SK-N-MC (cell line): Measurements from ENCODE around the gene UNC13C.
"Not testable (repeated sequence)": the region's sequence is repeated elsewhere in the genome, so short reads cannot be mapped to it uniquely, and the experiment has no call there.

ENCODE experiments used
- DNase-seq: peaks from one replicate; pipeline ENCODE4 v3.0.0-alpha.2; 2011; ENCODE audit warnings: low read depth, low spot score
- H3K27ac ChIP-seq: fragments of 200-600 bp; sonication (generic); 2 replicates; pipeline ENCODE4 v1.5.1; 2016; ENCODE audit warnings: mixed run types
- H3K36me3 ChIP-seq: fragments of 200-600 bp; sonication (generic); 2 replicates; pipeline ENCODE4 v1.6.1; 2017; ENCODE audit warnings: antibody characterized with exemption, low read length, mixed read lengths; ENCODE audit not compliant: insufficient read depth
- H3K4me3 ChIP-seq: fragments of 200-600 bp; sonication (generic); 2 replicates; pipeline ENCODE4 v1.5.1; 2016
- H3K9ac ChIP-seq: fragments of 200-600 bp; sonication (generic); 2 replicates; pipeline ENCODE4 v1.8.0; 2017; ENCODE audit warnings: mixed run types, mixed read lengths; ENCODE audit not compliant: insufficient read length
- H3K9me3 ChIP-seq: fragments of 200-600 bp; sonication (generic); 2 replicates; pipeline ENCODE4 v1.6.1; 2017; ENCODE audit warnings: low read depth, mild to moderate bottlenecking, antibody characterized with exemption, low read length, moderate library complexity, mixed read lengths
- EZH2 ChIP-seq: fragments of 200-600 bp; sonication (generic); IDR thresholded peaks from one replicate; pipeline ENCODE4 v1.6.1; 2017; ENCODE audit warnings: antibody characterized with exemption
- FOXP2 ChIP-seq: optimal IDR thresholded peaks from 2 replicates; pipeline ENCODE3; 2011; ENCODE audit warnings: mild to moderate bottlenecking, moderate library complexity; ENCODE audit not compliant: insufficient read depth; ENCODE audit errors: extremely low read length, control extremely low read depth
- POLR2AphosphoS5 ChIP-seq: IDR thresholded peaks from 2 replicates; pipeline ENCODE4 v1.6.1; 2012; ENCODE audit warnings: mild to moderate bottlenecking, low read depth, low read length, borderline replicate concordance

UNC13C gene

DNA sequence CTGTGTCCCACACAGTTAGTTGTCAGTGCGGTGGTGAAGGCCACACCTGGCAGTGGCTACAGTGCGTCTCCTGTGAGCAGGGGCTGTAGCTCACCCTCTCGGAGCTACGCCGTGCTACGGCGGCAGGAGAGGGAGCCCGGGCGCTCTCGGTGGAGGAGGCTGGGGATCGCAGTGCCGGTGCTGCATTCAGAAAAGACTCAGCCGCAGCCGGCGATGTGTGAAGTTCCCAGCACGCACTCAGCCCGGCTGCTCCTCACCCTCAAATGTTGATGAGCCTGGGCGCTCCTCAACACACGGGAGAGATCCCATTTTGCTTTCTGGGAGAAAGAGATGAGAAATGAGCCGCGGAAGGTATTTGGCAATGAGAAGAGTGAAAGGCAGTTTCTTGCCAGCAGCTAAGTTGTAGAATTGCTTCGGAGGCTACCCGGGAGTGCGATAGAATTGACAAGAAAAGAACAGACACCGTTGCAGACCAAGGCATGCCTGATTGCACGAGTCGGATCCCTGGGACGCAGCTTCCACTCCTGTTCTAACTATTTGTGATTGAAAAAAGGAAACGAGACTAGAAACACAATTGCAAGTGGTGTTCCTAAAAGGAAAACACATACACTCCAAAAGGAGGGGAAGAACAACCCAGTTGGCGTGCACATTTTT lies at the start of gene UNC13C:
UNC13C (plus strand) TSS at position 189 of the 654 bp plus-strand sequence. CDS start 34,463 bp downstream, outside the sequence.
- Histone ChIP-seq H3K9ac (no peak within 1 kb of the TSS), H3K9me3 (no peaks in the 10 kb centered on the region), H3K4me3 (peak within 1 kb of the TSS; percentile 58), H3K27ac (no peak within 1 kb of the TSS), H3K36me3 (no peaks in the 10 kb centered on the region)
- no peak for DNase-seq
- TF ChIP-seq EZH2 = no peak
- no peak for TF ChIP-seq POLR2AphosphoS5
- TF ChIP-seq FOXP2 = no peak

DNA sequence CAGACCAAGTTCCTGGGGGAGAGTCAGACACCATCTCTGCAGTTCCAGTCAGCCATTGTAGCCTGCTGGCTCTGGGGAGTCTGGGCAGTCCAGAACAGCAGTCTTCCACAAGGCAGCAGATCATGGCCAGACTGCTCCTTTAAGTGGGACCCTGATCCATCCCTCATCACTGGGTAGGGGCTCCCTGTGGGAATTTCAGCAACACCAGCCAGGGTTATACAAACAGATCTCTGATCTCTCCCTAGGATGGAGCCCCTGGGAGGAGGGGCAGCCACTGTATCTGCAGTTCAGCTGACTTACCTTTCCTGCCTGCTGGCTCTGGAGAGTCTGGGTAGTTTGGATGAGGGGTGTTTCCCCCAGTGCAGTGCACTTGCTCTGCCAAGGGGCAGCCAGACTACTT lies 42.1 kb upstream of the UNC13C start:
- no peak for DNase-seq
- no peaks in the 10 kb centered on the region for H3K36me3 ChIP-seq
- TF ChIP-seq FOXP2 (no peak), EZH2 (no peak), POLR2AphosphoS5 (no peak)
- H3K27ac ChIP-seq = no peak overlapping the region
- no peak overlapping the region for H3K4me3 ChIP-seq
- no peaks in the 10 kb centered on the region for H3K9me3 ChIP-seq
- H3K9ac ChIP-seq = no peak overlapping the region

GRCh38 chr15:53937632-53938031 lies 40.6 kb upstream of the UNC13C start:
- H3K9me3 ChIP-seq, H3K27ac ChIP-seq, DNase-seq, H3K36me3 ChIP-seq, H3K9ac ChIP-seq, H3K4me3 ChIP-seq: not testable (repeated sequence)

GRCh38 chr15:53950572-53950971 lies 27.7 kb upstream of the UNC13C start:
- H3K9ac ChIP-seq = no peak overlapping the region
- no peak overlapping the region for H3K4me3 ChIP-seq
- no peak for TF ChIP-seq FOXP2
- TF ChIP-seq EZH2 = no peak
- no peak for TF ChIP-seq POLR2AphosphoS5
- H3K9me3 ChIP-seq = no peaks in the 10 kb centered on the region
- no peak overlapping the region for H3K27ac ChIP-seq
- no peaks in the 10 kb centered on the region for H3K36me3 ChIP-seq
- no peak for DNase-seq

DNA sequence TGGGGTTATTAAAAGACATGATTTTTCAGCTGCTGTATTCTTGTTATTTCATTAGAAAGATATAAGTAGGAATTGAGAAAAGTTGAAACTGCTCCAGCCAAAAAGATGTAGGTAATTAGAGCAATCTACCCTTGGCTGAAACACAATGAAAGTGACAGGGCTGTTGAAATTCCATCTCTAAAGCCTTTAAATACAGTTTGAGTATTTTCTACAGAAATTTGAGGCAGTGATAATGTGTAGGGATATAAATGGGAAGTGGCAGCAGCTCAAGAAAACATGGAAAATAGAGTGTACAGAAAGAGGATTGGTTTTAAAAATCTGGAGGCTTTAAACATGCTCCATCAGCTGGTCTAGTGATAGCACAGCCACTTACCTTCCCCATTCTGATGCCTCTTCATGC lies 22.8 kb upstream of the UNC13C start:
- Histone ChIP-seq H3K36me3 (no peaks in the 10 kb centered on the region), H3K9ac (no peak overlapping the region), H3K27ac (no peak overlapping the region), H3K9me3 (no peaks in the 10 kb centered on the region), H3K4me3 (no peak overlapping the region)
- no peak for TF ChIP-seq EZH2
- no peak for TF ChIP-seq POLR2AphosphoS5
- TF ChIP-seq FOXP2 = no peak
- no peak for DNase-seq

- no peak overlapping the region for H3K4me3 ChIP-seq
- H3K36me3 ChIP-seq = no peaks in the 10 kb centered on the region
- H3K27ac ChIP-seq = no peak overlapping the region
- no peaks in the 10 kb centered on the region for H3K9me3 ChIP-seq
- no peak for DNase-seq
- H3K9ac ChIP-seq = no peak overlapping the region
- TF ChIP-seq EZH2 (no peak), POLR2AphosphoS5 (no peak), FOXP2 (no peak)
Measured at GRCh38 chr15:53962646-53963561, 15.3 kb upstream of the UNC13C start.

- no peak for TF ChIP-seq EZH2
- TF ChIP-seq POLR2AphosphoS5 = no peak
- TF ChIP-seq FOXP2 = no peak
- Histone ChIP-seq H3K4me3 (no peak overlapping the region), H3K36me3 (no peaks in the 10 kb centered on the region), H3K9ac (no peak overlapping the region), H3K9me3 (no peaks in the 10 kb centered on the region), H3K27ac (no peak overlapping the region)
- DNase-seq = no peak
Measured at GRCh38 chr15:53963801-53964200, 14.4 kb upstream of the UNC13C start.

- no peak for DNase-seq
- H3K4me3 ChIP-seq = no peak overlapping the region
- no peaks in the 10 kb centered on the region for H3K9me3 ChIP-seq
- TF ChIP-seq POLR2AphosphoS5 = no peak
- TF ChIP-seq FOXP2 = no peak
- TF ChIP-seq EZH2 = no peak
- H3K36me3 ChIP-seq = no peaks in the 10 kb centered on the region
- H3K27ac ChIP-seq = no peak overlapping the region
- no peak overlapping the region for H3K9ac ChIP-seq
Measured at GRCh38 chr15:53974121-53974520, 4.1 kb upstream of the UNC13C start.
